Renal cortical epithelial cell (primary cell): ENCODE measurements around the gene CCDC39. TPM values are rescaled to one million over a fixed set of nuclear protein-coding genes. Genes with fewer than 3 reads are reported as not detected.

ENCODE experiments used
- DNase-seq: peaks from one replicate; pipeline ENCODE4 v3.0.0-alpha.2; 2011; ENCODE audit warnings: low read depth
- total RNA-seq: library from RNA; depleted of rRNA; stranded (reverse); fragments of >200 nt; gene quantifications from 2 replicates; pipeline ENCODE4 v1.2.3, GENCODE V29; 2014

Gene CCDC39
- total RNA-seq = under 0.01 and 0.10 TPM in 2 replicates

DNA sequence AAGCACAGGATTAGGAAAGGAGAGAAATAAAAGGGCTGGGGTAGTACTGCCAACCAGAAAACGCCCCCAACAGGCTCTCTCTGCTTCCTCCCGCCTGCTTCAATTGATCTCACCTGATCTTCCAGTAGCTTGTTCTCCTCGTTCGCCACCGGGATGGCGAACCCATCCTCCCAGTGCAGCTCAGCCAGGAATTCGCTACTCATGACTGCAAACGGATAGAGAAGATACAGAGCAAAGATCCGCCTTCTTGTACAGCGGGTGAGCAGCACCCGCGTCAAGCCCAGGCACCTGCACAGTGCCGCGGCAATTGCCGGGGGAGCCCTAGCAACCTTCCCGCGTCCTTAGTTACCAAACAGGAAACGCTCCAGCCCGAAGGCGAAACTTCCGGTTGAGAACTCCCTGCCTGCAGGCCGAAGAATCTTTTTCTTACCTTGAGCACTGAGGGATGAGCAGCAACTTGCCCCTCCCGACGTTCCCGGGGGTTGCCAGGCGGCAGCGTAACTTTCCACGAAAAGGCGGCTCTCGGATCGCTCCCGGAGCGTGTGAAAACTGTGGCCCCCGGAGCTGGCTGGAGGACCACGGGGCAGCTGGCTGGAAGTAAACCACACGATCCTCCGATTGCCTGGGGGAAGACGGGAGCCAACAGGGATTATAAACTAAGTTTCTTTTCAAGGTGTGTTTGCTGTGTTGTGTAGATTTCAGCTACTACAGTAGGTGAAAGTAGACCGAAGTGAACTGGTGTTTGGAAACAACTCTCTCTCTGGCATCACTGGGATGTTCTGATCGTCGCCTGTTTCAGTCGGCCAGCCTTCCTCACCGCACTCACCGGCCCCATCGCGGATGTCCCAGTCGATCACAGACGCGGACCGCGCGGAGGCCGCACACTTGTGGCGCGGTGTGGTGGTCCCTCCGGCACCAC lies at the start of gene CCDC39:
Gene CCDC39, minus strand, starts transcription at position 312 of the 919 bp plus-strand sequence. Its CDS starts 109 bp downstream, at position 203.
- DNase-seq = peak; percentile 62

DNA sequence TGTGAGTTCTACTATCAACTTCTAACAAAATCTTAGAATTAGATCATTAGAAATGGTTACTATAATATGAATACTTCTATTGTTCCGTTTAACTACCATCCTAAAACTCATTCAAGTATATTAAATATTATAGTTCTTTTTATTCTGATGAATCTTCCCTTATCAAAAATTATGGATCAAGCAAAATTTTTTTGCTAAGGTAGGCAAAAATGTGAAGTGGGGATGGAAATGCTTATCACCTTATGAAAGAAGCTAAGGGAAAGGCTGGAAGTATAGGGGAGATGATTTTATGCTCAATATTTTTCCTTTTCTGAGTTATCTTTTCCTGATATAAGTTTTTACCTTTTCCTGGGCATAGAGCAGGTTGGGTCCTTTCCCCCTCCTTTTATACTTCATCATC lies 40.7 kb upstream of the CCDC39 start:
- DNase-seq = no peak

DNA sequence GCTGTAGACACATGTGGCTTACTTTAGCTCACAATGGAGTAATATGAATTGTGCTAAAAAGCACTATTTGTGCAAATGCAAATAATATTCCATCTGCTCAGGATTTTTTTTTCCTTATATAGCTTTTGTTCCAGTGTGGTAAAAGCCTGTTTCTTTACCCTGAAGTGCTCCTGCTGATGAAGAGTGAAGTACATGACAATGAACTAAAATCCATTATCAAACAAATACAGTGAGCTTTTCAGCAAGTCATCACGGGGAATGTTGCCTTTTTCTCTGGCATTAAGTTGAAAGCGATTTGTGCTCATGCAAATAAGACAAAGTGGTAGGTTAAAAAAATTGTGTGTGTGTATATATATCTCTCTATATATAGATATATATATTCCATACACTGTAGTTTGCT lies 28.6 kb upstream of the CCDC39 start:
- no peak for DNase-seq

DNA sequence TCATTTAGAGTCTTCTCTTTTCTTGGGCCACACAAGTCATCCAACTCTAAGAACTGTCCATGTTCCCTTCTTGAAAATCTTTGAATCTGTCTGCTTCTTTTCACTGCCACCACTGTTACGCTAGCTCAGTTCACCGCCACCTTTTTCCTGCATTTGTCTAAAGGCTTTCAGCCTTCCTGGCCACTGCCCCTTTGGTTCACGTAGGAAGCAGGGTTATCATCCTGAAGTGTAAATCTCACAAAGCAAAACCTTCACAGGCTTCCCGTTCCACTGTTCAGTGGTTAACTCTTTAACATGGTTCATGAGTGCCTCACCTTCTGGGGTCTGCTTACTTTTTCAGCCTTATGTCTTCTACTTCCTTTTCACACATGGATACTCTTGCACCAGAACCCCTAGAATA lies 26.3 kb upstream of the CCDC39 start:
- DNase-seq = no peak

DNA sequence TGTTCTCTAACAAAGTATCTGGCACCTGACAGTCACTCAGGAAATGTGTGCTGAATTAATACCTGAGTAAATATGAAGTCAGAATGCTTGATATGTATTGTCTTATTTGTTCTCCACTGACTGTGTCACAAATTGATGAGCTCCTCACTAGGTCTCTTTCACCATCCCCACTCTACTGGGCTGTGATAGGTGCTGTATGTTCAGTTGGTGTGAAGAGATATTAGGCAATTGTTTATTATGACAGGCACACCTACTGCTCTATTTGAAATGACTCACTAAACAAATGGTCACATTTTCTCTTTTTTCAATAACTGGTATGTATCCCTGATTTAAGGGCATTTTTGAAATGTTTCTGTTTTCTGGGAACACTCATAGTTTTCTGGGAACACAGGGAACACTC lies 25.2 kb upstream of the CCDC39 start:
- no peak for DNase-seq

DNA sequence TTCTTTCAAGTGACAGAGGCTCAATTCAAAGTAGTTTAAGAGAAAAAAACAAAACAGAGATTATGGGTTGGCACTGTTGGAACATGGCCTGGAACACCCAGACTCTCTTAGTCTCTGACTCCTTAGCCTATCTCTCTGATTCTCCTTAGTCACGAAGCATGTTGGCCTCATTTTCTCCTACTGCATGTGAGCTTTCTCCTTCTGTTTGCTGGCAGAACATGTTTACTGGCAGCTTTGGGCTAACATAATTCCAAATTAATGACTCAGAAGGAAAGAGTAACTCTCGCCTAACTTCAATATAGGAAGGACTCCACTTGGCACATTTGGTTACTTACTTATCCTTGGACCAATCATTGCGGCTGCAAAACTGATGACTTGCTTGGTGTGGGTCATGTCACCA lies 21.7 kb upstream of the CCDC39 start:
- no peak for DNase-seq

DNA sequence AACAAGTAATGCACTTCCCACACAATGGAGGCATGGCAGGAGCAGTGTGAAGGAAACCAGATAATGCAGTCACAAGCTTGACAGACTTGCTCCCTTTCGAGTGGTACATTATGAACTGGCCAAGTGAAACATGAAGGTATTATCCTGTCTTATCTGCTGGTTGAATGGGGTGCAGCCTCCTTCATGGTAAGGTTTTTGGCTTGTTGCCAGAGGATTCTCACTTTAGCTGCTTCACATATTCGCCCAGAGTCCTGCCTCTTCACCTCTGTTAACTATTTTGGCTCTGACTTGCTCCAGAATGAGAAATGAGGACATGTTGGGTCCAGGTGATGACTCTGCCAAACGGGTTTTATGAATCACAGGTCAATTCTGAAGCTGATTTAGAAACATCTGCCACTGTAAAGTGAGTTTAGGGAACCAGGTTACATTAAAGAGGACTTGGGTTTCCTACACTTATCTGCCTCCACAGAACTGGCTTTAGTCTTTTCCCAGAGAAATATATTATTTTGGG lies 19.5 kb upstream of the CCDC39 start:
- DNase-seq = no peak

DNA sequence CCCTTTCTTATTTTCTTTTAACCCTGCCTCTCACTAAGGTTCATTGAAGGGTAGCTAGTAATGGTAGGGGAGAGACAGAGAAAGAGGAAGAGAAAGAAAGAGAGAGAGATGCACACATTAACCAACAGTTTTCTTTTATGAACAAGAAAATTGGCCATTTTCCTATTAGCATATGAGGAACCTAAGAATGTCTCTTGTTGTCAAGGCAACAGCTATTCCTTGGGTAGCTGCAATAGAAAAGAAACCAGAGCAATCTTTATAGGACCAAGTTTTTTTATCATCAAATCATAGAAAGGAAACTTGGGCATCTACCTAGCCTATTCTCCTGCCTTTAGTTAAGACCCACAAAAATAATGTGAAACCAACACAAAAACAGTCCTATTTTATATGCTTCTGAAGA lies 15.0 kb upstream of the CCDC39 start:
- DNase-seq = no peak

DNA sequence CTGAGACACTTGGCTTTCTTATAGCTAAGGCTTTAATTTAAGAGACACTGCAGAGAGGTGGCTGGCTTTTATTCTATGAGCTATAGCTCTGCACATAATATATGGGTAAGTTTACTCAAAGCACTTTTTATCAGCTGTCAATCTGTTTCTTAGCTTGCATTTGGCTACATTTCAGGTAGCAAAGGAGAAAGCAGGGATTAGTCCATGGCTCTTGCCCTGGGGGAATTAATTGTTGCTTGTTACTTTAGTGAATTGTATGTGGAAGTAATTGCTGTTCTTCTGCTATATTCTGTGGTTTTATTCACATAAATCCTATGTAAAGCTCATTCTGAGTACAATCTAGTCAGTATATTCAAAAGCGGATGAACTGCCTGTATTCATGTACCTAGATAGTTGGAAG lies 14.4 kb upstream of the CCDC39 start:
- no peak for DNase-seq

DNA sequence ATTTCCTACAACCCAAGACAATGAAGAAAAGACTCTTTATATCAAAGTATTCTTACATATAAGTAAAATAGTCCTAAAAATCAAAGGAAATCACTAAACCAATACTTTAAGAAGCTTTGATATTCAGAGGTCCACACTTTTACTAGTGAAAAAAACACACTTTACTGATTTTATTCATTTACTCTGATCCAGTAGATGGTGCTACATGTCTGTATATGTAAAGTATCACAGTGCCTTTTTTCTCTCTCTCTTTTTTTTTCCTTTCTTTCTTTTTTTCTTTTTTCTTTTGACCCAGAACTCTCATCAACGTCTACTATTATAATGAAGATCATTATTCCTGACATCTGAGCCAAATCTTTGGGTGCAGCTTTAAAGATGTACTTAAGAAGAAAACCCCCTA lies 10.8 kb upstream of the CCDC39 start:
- no peak for DNase-seq

DNA sequence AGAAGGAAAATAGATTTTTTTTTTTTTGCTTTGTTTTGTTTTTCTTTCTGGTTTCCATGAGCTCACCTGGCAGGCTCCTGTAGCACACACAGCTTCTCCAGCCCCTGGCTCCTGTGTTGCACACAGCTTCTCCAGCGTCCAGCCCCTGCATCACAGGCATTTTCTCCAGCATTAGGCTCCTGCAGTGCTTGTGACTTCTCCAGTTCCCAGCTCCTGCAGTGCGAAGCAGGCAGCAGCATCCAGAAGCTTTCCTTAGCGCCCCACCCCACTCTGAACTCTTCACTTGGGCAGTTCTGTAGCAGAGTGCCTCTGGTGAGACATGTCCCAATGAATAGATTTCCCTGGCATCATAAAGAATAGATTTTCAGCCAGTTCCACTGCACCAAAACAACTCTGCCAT lies 5.5 kb upstream of the CCDC39 start:
- DNase-seq = no peak

DNA sequence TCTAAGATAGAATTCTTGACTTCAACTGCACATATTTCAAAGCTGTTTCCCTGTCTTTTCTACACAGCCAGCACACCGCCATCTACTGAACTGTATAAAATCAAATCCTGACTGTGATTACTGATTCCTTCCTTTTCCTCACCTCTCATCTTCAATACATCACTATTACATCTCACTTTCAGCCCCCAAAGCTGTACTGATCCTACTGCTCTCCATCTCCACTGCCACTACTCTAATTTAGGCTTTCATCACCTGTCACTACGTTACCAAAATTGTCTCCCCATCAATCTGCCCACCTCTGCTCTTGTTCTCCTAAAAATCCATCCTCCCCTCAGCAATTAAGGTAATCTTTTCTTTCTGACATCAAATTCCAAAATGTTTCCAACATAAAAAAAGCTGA lies 4.5 kb upstream of the CCDC39 start:
- DNase-seq = no peak

DNA sequence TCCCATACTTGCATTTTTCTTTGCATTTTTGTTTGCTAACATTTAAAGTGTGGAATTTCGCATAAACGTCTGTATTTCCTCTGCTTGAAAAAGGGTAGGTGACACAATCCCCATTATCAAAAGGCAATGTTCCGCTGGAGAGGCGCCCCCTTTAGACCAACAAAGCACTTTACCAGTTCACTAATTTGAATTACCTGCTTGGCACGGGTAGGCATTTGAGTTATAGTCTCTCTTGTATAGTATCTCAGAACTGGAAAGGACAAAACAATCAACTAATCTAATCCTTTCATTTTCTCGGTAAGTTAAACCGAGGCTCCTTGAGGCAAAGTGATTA lies 775 bp upstream of the CCDC39 start:
- peak; percentile 37 for DNase-seq

DNA sequence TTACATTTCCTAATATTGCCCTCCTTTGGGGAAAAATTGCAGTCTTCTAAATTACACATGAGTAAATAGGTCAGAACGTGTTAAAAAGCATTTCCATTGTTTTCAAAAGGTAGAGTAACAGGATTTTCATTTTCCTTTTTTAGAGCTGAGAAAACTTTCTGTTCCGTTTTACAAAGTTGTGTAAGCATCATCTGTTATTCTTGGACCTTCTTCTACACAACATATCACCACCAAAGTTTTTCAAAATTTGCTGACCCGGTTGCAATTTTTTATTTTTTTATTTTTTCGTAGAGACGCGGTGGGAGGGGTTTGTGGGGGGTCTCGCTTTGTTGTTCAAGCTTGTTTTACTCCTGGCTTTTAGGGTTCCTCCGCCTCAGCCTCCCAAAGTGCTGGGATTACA lies 1.1 kb downstream of the CCDC39 start:
- DNase-seq = no peak

DNA sequence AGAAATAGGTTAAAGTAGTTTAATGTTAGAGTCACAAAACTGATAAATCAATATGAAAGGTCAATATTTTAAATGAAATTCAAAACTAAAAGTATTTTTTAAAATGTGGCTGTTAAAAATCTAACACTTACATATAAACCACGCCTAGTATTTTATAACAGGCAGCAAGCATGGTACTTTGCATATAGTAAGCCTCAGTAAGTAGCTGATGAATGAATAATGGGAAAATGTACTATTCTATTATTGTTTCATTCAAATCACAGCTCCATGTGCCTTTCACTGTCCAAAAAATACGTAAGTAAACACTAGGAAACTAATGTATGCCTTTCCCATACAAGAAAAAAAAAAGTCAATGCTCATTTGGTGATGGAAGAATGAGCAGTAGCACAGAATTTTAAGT lies 17.8 kb downstream of the CCDC39 start:
- no peak for DNase-seq

DNA sequence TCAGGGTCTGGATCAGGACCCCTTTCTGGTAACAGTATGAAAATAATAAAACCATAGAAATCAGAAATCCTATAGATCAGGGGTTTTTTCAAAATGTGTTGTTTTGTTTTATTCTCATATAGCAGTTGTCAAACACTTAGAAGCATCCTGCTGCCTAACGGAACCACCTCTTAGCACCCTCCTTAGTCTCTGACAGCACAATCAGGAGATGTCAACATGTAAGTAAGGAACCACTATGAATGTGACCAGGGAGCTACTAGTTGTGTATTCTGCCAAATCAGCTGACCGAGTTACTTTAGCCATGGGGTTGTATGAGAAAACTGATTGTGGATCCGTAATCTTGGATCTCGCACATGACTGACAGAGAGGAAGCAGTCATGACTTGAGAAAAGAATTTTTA lies 22.2 kb downstream of the CCDC39 start:
- DNase-seq = no peak

DNA sequence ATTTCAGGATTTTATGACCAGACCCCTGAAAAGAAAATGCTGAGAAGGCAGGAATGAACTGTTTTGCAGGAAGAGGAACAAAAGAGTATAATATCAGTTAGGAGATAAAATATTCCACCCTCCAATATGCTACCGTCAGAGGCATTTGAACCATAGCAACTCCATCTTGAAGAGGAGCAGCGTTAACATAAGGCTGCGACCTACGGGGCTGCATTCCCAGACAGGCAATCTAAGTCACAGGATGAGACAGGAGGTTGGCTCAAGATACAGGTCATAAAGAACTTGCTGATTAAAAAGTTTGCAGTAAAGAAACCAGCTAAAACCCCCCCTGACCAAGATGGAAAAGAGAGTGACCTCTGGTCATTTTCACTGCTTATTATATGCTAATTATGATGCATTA lies 22.9 kb downstream of the CCDC39 start:
- DNase-seq = no peak

DNA sequence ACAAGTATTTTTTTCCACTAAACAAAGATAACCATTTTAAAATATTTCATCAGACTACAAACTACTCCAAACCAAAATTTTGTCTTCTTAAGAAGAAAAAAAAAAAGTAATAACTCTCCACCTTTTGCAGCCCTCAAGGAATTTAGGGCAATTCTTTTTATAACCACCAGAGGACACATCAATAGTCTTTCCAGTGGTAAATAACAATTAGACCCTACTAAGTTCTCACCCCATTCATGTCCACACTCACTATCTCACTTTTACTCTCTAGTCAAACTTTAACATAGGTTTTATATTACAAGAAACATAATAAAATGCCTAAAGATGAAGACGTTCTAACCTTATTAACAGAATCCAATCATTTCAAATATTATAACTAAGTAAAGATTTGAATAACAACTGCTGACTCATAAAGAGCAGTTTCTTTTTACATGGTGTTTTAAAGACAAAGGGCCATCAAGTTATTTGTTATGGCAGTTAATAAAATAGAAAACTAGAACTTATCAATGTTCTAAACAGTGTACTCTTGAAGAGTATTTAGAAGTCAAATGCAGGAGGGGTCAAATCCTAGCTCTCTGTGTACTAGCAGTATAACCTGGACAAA lies 33.0 kb downstream of the CCDC39 start:
- peak; percentile 14 for DNase-seq

DNA sequence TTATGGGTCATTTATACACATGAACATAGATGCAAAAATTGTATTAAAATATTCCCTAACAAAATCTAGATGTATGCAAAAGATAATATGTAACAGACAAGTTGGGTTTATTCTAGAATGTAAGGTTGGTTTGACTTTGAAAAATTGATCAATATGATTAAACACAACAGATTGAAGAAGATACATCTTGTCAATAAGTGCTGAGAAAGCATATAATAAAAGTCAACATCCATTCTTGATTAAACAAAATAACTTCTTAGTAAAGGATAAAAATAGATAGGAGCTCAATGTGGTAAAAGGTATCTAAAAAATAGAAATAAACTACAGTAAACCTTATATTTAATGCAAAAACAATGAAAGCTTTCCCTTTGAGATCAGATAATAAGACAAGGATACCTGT lies 38.3 kb downstream of the CCDC39 start:
- DNase-seq = no peak

DNA sequence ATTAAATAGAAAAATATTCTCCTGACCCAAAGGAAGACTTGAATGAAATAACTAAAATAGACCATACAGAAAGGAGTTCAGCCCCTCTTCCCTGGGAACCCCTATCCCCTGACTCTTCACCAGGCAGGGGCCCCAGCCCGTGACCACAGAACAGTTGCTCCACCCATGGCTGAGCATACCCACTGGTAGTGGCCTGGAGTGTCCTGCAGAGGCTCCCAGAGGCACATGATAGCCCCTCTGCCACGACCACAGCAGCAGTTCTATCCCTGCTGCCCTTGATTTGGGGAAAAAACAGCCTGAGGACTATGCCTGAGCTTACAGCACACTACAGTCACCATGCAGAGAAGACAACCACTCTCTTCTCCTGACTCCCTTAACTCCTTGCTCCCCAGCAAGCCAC lies 45.6 kb downstream of the CCDC39 start:
- DNase-seq = no peak

DNA sequence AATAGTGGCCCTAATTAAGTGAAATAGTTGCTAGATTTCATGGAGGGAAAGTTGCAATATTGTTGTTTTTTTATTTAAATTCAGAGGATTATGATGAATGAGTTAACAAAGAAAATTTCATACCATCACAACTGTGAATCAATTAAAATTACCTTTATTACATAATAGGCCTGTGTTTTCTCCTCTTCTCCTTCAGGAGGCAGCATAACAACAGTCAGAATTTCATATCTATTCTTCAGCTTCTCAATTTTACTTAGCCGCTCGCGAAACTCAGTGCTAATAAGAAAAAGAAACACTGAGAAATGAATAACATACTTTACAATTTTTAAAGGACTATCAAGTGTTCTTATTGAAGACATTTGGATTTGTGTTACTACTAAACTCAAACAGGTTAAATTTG lies 48.0 kb downstream of the CCDC39 start:
- no peak for DNase-seq

DNA sequence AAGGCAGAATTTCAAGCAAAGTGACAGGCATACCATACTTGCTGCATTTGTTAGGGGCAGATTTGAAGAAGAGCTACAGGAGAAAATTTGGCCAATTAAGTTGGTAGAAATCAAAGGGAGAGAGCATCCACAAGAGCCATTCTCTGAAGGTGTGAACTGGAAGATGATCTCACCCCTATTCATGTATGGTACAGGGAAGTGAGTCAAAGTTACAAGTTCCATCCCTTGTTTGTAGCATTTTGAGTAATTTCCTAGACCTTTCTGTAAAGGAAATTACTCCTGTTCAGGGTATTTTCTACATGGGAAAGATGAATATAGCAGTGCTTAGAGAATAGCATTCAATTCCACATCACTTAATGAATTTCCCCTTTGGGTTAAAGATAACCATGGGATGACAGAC lies 48.9 kb downstream of the CCDC39 start:
- DNase-seq = no peak

DNA sequence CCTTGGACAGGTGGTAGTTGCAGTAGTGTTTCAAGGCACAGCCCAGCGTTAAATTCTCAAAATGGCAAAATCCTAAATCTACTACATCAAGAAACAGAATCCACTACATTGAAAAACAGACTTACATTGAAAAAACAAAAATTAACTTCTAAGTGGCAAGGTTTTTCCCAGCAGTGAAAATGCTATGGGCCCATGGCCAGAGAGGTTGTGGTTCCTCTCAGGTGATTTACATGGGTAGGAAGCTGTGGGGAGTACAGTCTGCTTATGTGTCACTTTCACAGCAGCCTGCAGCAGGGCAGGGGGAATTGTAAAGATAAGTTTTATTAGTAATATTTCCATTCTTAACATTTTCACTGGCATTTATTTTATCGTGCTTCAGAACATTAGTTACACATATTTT lies 52.4 kb downstream of the CCDC39 start:
- DNase-seq = no peak
